PC-3 (cell line): ENCODE measurements around the gene CTDSP2.

Experiments
- EZH2 ChIP-seq: fragments of 300-600 bp; sonication (generic); IDR thresholded peaks from one replicate; pipeline ENCODE4 v1.6.1; 2017; ENCODE audit warnings: antibody characterized with exemption, mild to moderate bottlenecking, low read length; ENCODE audit not compliant: unreplicated experiment
- EZH2phosphoT487 ChIP-seq: fragments of 300-600 bp; sonication (generic); IDR thresholded peaks from 2 replicates; pipeline ENCODE4 v1.6.1; 2018; ENCODE audit warnings: mild to moderate bottlenecking, antibody characterized with exemption, low read length, borderline replicate concordance
- TF ChIP-seq, protein P1 (sequence below): fragments of 300-600 bp; sonication (generic); conservative IDR thresholded peaks from 2 replicates; pipeline ENCODE4 v1.5.1; 2017; ENCODE audit warnings: antibody characterized with exemption, low read depth, mild to moderate bottlenecking, low read length

DNA sequence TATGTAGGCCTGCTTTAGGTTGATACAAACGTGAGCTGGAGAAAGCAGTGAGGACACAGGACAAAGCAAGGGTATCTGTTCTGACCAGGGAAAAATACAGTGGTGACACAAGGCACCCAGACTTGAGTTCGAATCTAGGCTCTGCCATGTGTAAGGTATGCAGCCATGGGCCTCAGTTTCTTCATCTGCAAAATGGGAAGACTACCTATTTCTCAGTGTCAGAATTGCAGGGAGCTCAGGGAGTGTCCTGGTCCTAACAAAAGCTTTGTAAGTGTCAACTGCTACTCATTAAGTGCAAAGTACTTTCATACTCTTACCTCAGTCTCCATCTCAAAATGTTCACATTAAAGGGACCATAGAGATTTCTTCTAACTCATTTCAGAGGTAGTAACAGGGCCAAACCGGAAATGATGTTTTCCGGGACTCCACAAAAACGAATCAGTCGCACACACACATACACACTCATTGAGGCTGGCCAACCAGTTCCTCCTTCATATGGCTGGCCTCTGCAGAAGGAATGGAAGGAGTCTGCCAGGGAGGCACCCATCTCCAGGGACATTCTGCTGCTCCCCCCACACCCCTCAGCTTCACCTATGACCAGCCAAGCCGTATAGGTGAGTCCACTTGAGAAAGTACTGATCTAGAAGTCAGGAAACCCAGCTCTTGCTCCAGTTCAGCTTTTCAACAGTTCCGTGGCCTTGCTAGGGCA, 7.8 kb downstream of the CTDSP2 start:
- TF ChIP-seq, protein P1, sequence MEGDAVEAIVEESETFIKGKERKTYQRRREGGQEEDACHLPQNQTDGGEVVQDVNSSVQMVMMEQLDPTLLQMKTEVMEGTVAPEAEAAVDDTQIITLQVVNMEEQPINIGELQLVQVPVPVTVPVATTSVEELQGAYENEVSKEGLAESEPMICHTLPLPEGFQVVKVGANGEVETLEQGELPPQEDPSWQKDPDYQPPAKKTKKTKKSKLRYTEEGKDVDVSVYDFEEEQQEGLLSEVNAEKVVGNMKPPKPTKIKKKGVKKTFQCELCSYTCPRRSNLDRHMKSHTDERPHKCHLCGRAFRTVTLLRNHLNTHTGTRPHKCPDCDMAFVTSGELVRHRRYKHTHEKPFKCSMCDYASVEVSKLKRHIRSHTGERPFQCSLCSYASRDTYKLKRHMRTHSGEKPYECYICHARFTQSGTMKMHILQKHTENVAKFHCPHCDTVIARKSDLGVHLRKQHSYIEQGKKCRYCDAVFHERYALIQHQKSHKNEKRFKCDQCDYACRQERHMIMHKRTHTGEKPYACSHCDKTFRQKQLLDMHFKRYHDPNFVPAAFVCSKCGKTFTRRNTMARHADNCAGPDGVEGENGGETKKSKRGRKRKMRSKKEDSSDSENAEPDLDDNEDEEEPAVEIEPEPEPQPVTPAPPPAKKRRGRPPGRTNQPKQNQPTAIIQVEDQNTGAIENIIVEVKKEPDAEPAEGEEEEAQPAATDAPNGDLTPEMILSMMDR = no peak
- TF ChIP-seq EZH2phosphoT487 (no peak), EZH2 (no peak)
